Left lung (tissue), 10 donors: Measurements from ENCODE around the gene MTF2. TPM values are rescaled to one million over a fixed set of nuclear protein-coding genes. Genes with fewer than 3 reads are reported as not detected.
"Not testable (repeated sequence)": the region's sequence is repeated elsewhere in the genome, so short reads cannot be mapped to it uniquely, and the experiment has no call there.

Source experiments
- ATAC-seq: fragments of 200-7000 bp; cut with Tn5 transposase; one replicate; pipeline ENCODE4 v1.9.1; 2020; ENCODE audit warnings: moderate library complexity
- DNase-seq, 4 donors: peaks; one replicate each; pipeline ENCODE4 v3.0.0-alpha.2; 2013 to 2020
- H3K27ac ChIP-seq, 2 donors: fragments of 200-600 bp; sonication (generic) in 1 of 2; one replicate each; pipeline versions ENCODE4 v1.5.0 to v1.8.0; 2020 to 2021
- H3K27me3 ChIP-seq, 2 donors: fragments of 200-600 bp; sonication (generic) in 1 of 2; one replicate each; pipeline versions ENCODE4 v1.5.0 to v1.8.0; 2020 to 2021
- H3K36me3 ChIP-seq, 2 donors: fragments of 200-600 bp; sonication (generic) in 1 of 2; one replicate each; pipeline versions ENCODE4 v1.5.0 to v1.8.0; 2020 to 2021
- H3K4me1 ChIP-seq, 2 donors: fragments of 200-600 bp; one replicate each; pipeline ENCODE4 v1.8.0; 2021
- H3K4me3 ChIP-seq, 2 donors: fragments of 200-600 bp; sonication (generic) in 1 of 2; one replicate each; pipeline versions ENCODE4 v1.5.0 to v1.8.0; 2020 to 2021; ENCODE audit warnings: mild to moderate bottlenecking in 1 of 2
- H3K9me3 ChIP-seq, 2 donors: fragments of 200-600 bp; sonication (generic) in 1 of 2; one replicate each; pipeline versions ENCODE4 v1.5.0 to v1.8.0; 2020 to 2021
- CTCF ChIP-seq, 2 donors: fragments of 200-600 bp; sonication (generic) in 1 of 2; IDR thresholded peaks; one replicate each; pipeline versions ENCODE4 v1.5.0 to v1.8.0; 2021; ENCODE audit warnings: antibody characterized with exemption in 2 of 2
- intact Hi-C, 2 donors: fragments of 100-400 bp; cut with DNase I; formaldehyde crosslinking; loops; one replicate each; pipeline versions ENCODE4 v1.11.2 to v1.14.2; 2022
- polyA plus RNA-seq, 6 donors: library from polyadenylated mRNA; unstranded; fragments of 120-200 nt; gene quantifications; one replicate each; pipeline ENCODE4 v1.2.1, GENCODE V29; 2013; ENCODE audit not compliant: insufficient read length in 6 of 6
- total RNA-seq, 2 donors: library from RNA; stranded (reverse); fragmentation: NEBNext Ultra II Directional; extraction: Animal tissue kit (Norgen Biotek cat#: 25700); gene quantifications; one replicate each; pipeline ENCODE4 v1.2.1, GENCODE V29; 2021
- donor health status: DM: no; HTN: yes; CAD: no.
- donor health status: DM: no; HTN: no; CAD: no.

MTF2 gene
- total and polyA plus RNA-seq, 8 donors, result 22.3 to 76.3 (median 57.8) TPM

- Histone ChIP-seq H3K27ac (no peak overlapping the region), H3K9me3 (no peaks in the 10 kb centered on the region), H3K4me3 (no peak overlapping the region), H3K4me1 (peaks cover 0 to 23% of the 10 kb centered on the region in 2 donors), H3K36me3 (peaks cover 0 to 6% of the 10 kb centered on the region in 2 donors), H3K27me3 (no peaks in the 10 kb centered on the region)
- no peak for TF ChIP-seq CTCF (IDR thresholded peaks at IDR 0.05)
- intact Hi-C loops, result no loop called here
- no peak for DNase-seq
- no peak for ATAC-seq
These were observed 87.9 kb downstream of the MTF2 start for GRCh38 chr1:93167006-93167405.

GRCh38 chr1:93170141-93170678, 91.1 kb downstream of the MTF2 start:
- intact Hi-C loops, H3K4me3 ChIP-seq, H3K27me3 ChIP-seq, ATAC-seq, H3K27ac ChIP-seq, H3K9me3 ChIP-seq: not testable (repeated sequence)
- H3K4me1 ChIP-seq, result peaks cover 0 to 37% of the 10 kb centered on the region in 2 donors
- DNase-seq, result peak in 1 of 4 donors; percentile 72
- H3K36me3 ChIP-seq, result peaks cover 0 to 16% of the 10 kb centered on the region in 2 donors

GRCh38 chr1:93171549-93172034, 92.5 kb downstream of the MTF2 start:
- intact Hi-C loops, result no loop called here
- Histone ChIP-seq H3K4me3 (no peak overlapping the region), H3K4me1 (peaks cover 0 to 44% of the 10 kb centered on the region in 2 donors), H3K27ac (no peak overlapping the region), H3K36me3 (peaks cover 0 to 16% of the 10 kb centered on the region in 2 donors), H3K9me3 (no peaks in the 10 kb centered on the region), H3K27me3 (no peaks in the 10 kb centered on the region)
- TF ChIP-seq CTCF (IDR thresholded peaks at IDR 0.05), result no peak
- no peak for DNase-seq
- ATAC-seq, result no peak

GRCh38 chr1:93172778-93173177, 93.7 kb downstream of the MTF2 start:
- TF ChIP-seq CTCF (IDR thresholded peaks at IDR 0.05), result no peak
- H3K4me3 ChIP-seq, result no peak overlapping the region
- no peak overlapping the region for H3K27ac ChIP-seq
- intact Hi-C loops, result no loop called here
- peaks cover 0 to 16% of the 10 kb centered on the region in 2 donors for H3K36me3 ChIP-seq
- H3K27me3 ChIP-seq, result no peaks in the 10 kb centered on the region
- no peak for ATAC-seq
- H3K9me3 ChIP-seq, result no peaks in the 10 kb centered on the region
- no peak for DNase-seq
- H3K4me1 ChIP-seq, result peaks cover 3 to 56% of the 10 kb centered on the region in 2 donors

- peaks cover 0 to 16% of the 10 kb centered on the region in 2 donors for H3K36me3 ChIP-seq
- intact Hi-C loops, H3K9me3 ChIP-seq, H3K27ac ChIP-seq, H3K4me3 ChIP-seq, H3K27me3 ChIP-seq, ATAC-seq, DNase-seq: not testable (repeated sequence)
- peaks cover 9 to 67% of the 10 kb centered on the region in 2 donors for H3K4me1 ChIP-seq
These were observed 95.6 kb downstream of the MTF2 start for GRCh38 chr1:93174638-93175037.

GRCh38 chr1:93177991-93178390, 98.9 kb downstream of the MTF2 start:
- ATAC-seq (no peak), DNase-seq (peak in 1 of 4 donors; percentile 7)
- H3K27me3 ChIP-seq, result no peaks in the 10 kb centered on the region
- intact Hi-C loops, result no loop called here
- peaks cover 9 to 64% of the 10 kb centered on the region in 2 donors for H3K4me1 ChIP-seq
- peak overlapping the region; percentile 73 to 91 for H3K4me3 ChIP-seq
- peaks cover 0 to 10% of the 10 kb centered on the region in 2 donors for H3K36me3 ChIP-seq
- H3K27ac ChIP-seq, result peak overlapping the region in 1 of 2 donors; percentile 99
- no peak for TF ChIP-seq CTCF (IDR thresholded peaks at IDR 0.05)
- no peaks in the 10 kb centered on the region for H3K9me3 ChIP-seq
